SK-N-SH (cell line): ENCODE data around the gene TRPM3. TPM values are rescaled to one million over a fixed set of nuclear protein-coding genes. Genes with fewer than 3 reads are reported as not detected.

Experiments used
- CTCF ChIA-PET: fragments of 300-600, 350-600 bp; formaldehyde crosslinking; extraction: SDS; loops from one replicate; lab custom pipeline; 2021; lab: Yijun Ruan, JAX
- POLR2A ChIA-PET: fragments of 350-600 bp; sonication (Branson Sonifier 250); formaldehyde crosslinking; extraction: SDS; loops from one replicate; lab custom pipeline; 2020; ENCODE audit warnings: antibody characterized with exemption, inconsistent platforms; lab: Yijun Ruan, JAX
- DNase-seq: peaks from one replicate; pipeline ENCODE4 v3.0.0; 2012
- H2AFZ ChIP-seq: fragments of 200-600 bp; sonication (generic); 2 replicates; pipeline ENCODE4 v1.8.1; 2016; ENCODE audit warnings: antibody characterized with exemption, mild to moderate bottlenecking, low read depth
- H3F3A ChIP-seq: fragments of 200-600 bp; sonication (generic); replicated peaks from 2 replicates; pipeline ENCODE3; 2016; ENCODE audit warnings: antibody characterized with exemption, mild to moderate bottlenecking; ENCODE audit not compliant: insufficient read depth
- H3K27ac ChIP-seq, 2 experiments: fragments of 200-500 bp in 1 of 2; fragments of 200-600 bp in 1 of 2; sonication (Bioruptor generic) in 1 of 2; sonication (generic), shearing (Covaris generic) in 1 of 2; 2 replicates each; pipeline versions ENCODE4 v1.5.1 to v1.6.1; 2014 to 2016; ENCODE audit warnings: low read depth in 2 of 2, inconsistent platforms in 1 of 2, low read length in 1 of 2, mild to moderate bottlenecking in 1 of 2, mixed read lengths in 1 of 2
- H3K27me3 ChIP-seq: fragments of 200-600 bp; sonication (generic), shearing (Covaris generic); 2 replicates; pipeline ENCODE4 v1.6.1; 2016; ENCODE audit warnings: mixed run types; ENCODE audit not compliant: insufficient read depth
- H3K36me3 ChIP-seq, 2 experiments: fragments of 200-500 bp in 1 of 2; fragments of 200-600 bp in 1 of 2; sonication (Bioruptor generic) in 1 of 2; sonication (generic) in 1 of 2; replicated peaks in 1 of 2; 2 replicates each; pipeline versions ENCODE3 to v1.5.1; 2014 to 2016; ENCODE audit warnings: low read length in 1 of 2, mild to moderate bottlenecking in 1 of 2; ENCODE audit not compliant: insufficient read depth in 2 of 2, control insufficient read depth in 1 of 2
- H3K4me1 ChIP-seq, 2 experiments: fragments of 200-500 bp in 1 of 2; fragments of 200-600 bp in 1 of 2; sonication (Bioruptor generic) in 1 of 2; sonication (generic), shearing (Covaris generic) in 1 of 2; 2 replicates each; pipeline versions ENCODE4 v1.5.1 to v1.6.1; 2014 to 2016; ENCODE audit warnings: low read depth in 1 of 2, low read length in 1 of 2, mixed run types in 1 of 2; ENCODE audit not compliant: insufficient read depth in 2 of 2, control insufficient read depth in 1 of 2
- H3K4me2 ChIP-seq: fragments of 200-600 bp; sonication (generic), shearing (Covaris generic); 2 replicates; pipeline ENCODE4 v1.6.1; 2017; ENCODE audit warnings: mixed run types
- H3K4me3 ChIP-seq, 2 experiments: fragments of 200-500 bp in 1 of 2; fragments of 200-600 bp in 1 of 2; sonication (Bioruptor generic) in 1 of 2; sonication (generic), shearing (Covaris generic) in 1 of 2; 2 replicates each; pipeline versions ENCODE4 v1.5.1 to v1.8.1; 2014 to 2016; ENCODE audit warnings: low read depth in 2 of 2, inconsistent platforms in 1 of 2, low read length in 1 of 2, mild to moderate bottlenecking in 1 of 2, mixed read lengths in 1 of 2, moderate library complexity in 1 of 2
- H3K79me2 ChIP-seq: fragments of 200-600 bp; sonication (generic); 2 replicates; pipeline ENCODE4 v1.8.1; 2017; ENCODE audit warnings: mild to moderate bottlenecking; ENCODE audit not compliant: insufficient read depth
- H3K9ac ChIP-seq: fragments of 200-600 bp; sonication (generic); 2 replicates; pipeline ENCODE4 v1.6.1; 2017; ENCODE audit warnings: mixed run types
- H3K9me2 ChIP-seq: fragments of 200-600 bp; sonication (generic); 2 replicates; pipeline ENCODE4 v1.6.1; 2017; ENCODE audit warnings: mixed run types
- H3K9me3 ChIP-seq: fragments of 200-600 bp; sonication (generic); 2 replicates; pipeline ENCODE4 v1.6.1; 2017; ENCODE audit warnings: mixed run types, mild to moderate bottlenecking, moderate library complexity
- H4K20me1 ChIP-seq: fragments of 200-600 bp; sonication (generic); 2 replicates; pipeline ENCODE4 v1.6.1; 2017; ENCODE audit warnings: mild to moderate bottlenecking, mixed run types; ENCODE audit not compliant: insufficient read depth
- ELF1 ChIP-seq: IDR thresholded peaks from 2 replicates; pipeline ENCODE4 v1.4.0; 2012
- EP300 ChIP-seq, 2 experiments: IDR thresholded peaks; 2 replicates each; pipeline versions ENCODE4 v1.4.0 to v1.6.1; 2012; ENCODE audit warnings: borderline replicate concordance in 1 of 2, low read depth in 1 of 2, low read length in 1 of 2
- FOSL2 ChIP-seq: IDR thresholded peaks from 2 replicates; pipeline ENCODE4 v1.4.0; 2012; ENCODE audit warnings: low read depth, mild to moderate bottlenecking, moderate library complexity, borderline replicate concordance
- FOXJ3 ChIP-seq: sonication (generic); formaldehyde crosslinking; IDR thresholded peaks from 2 replicates; pipeline ENCODE4 v1.5.1; 2020; ENCODE audit warnings: mild to moderate bottlenecking, missing genetic modification reagents
- FOXM1 ChIP-seq: IDR thresholded peaks from 2 replicates; pipeline ENCODE4 v1.4.0; 2012; ENCODE audit warnings: low read depth, mild to moderate bottlenecking
- GATA2 ChIP-seq: sonication (generic); formaldehyde crosslinking; IDR thresholded peaks from 2 replicates; pipeline ENCODE4 v1.5.0; 2020; ENCODE audit warnings: mild to moderate bottlenecking, missing genetic modification reagents
- JUND ChIP-seq: IDR thresholded peaks from 2 replicates; pipeline ENCODE4 v1.4.0; 2012
- NRF1 ChIP-seq: IDR thresholded peaks from 2 replicates; pipeline ENCODE4 v1.6.1; 2012; ENCODE audit warnings: low read depth, mild to moderate bottlenecking, low read length
- PBX3 ChIP-seq: IDR thresholded peaks from 2 replicates; pipeline ENCODE4; 2012
- RCOR1 ChIP-seq: fragments of 150-350 bp; IDR thresholded peaks from 2 replicates; pipeline ENCODE4 v1.6.1; 2017; ENCODE audit warnings: antibody characterized with exemption, low read length
- REST ChIP-seq: IDR thresholded peaks from 2 replicates; pipeline ENCODE4 v1.6.1; 2012; ENCODE audit warnings: mild to moderate bottlenecking, low read depth, low read length, moderate library complexity
- RFX5 ChIP-seq: IDR thresholded peaks from 2 replicates; pipeline ENCODE4 v1.6.1; 2012; ENCODE audit warnings: mild to moderate bottlenecking, improper control_type of control experiment, low read length
- RXRA ChIP-seq: IDR thresholded peaks from 2 replicates; pipeline ENCODE4 v1.4.0; 2012; ENCODE audit warnings: low read depth, mild to moderate bottlenecking, borderline replicate concordance
- SIN3A ChIP-seq: IDR thresholded peaks from 2 replicates; pipeline ENCODE4 v1.6.1; 2012; ENCODE audit warnings: low read depth, mild to moderate bottlenecking, low read length, moderate library complexity, borderline replicate concordance
- TAF1 ChIP-seq: IDR thresholded peaks from 2 replicates; pipeline ENCODE4 v1.6.1; 2012; ENCODE audit warnings: low read depth, mild to moderate bottlenecking, low read length, moderate library complexity, borderline replicate concordance
- TCF12 ChIP-seq: IDR thresholded peaks from 2 replicates; pipeline ENCODE4 v1.4.0; 2012
- TEAD4 ChIP-seq: IDR thresholded peaks from 2 replicates; pipeline ENCODE4 v1.4.0; 2012; ENCODE audit warnings: mild to moderate bottlenecking, borderline replicate concordance; ENCODE audit not compliant: insufficient read depth
- USF1 ChIP-seq: IDR thresholded peaks from 2 replicates; pipeline ENCODE4 v1.4.0; 2012; ENCODE audit warnings: low read depth, borderline replicate concordance
- USF2 ChIP-seq: fragments of 150-350 bp; IDR thresholded peaks from 2 replicates; pipeline ENCODE4 v1.6.1; 2017; ENCODE audit warnings: antibody characterized with exemption, low read length, low read depth, borderline replicate concordance
- WGBS: methylation state at CpG from one replicate; pipeline ENCODE4 v1.1.6; 2017; ENCODE audit warnings: low lambda C conversion rate; 5-methylcytosine and 5-hydroxymethylcytosine counted together
- polyA plus RNA-seq, 3 experiments: library from polyadenylated mRNA; depleted of rRNA; stranded (reverse); fragments of >200 nt; gene quantifications; 2 replicates each; pipeline ENCODE4 v1.2.3, GENCODE V29; 2012

Gene TRPM3
- polyA plus RNA-seq, 1 of the 3 experiments (the other 2 are of a cell fraction) = not detected

GRCh38 chr9:70954596-70955143 lies 166.8 kb downstream of the TRPM3 start:
- no peaks in the 10 kb centered on the region for H3K79me2 ChIP-seq
- no peak for DNase-seq
- H3F3A ChIP-seq = peaks cover 12% of the 10 kb centered on the region
- H3K4me1 ChIP-seq = 0 out of 4 replicates have a peak, but pooled peaks cover 0 to 9% of the 10 kb centered on the region in 2 experiments
- H3K9me2 ChIP-seq = no peaks in the 10 kb centered on the region
- no peaks in the 10 kb centered on the region for H3K27me3 ChIP-seq
- 11% methylated on average over 8 of the region's 8 CpGs for WGBS
- ChIA-PET POLR2A (no interaction called here), CTCF (interaction anchor here (1.5 kb wide), 1 partner anchor 16 kb away, joined by 3 read pairs; no protein-coding TSS in a partner anchor)
- no peaks in the 10 kb centered on the region for H4K20me1 ChIP-seq
- no peaks in the 10 kb centered on the region for H3K9me3 ChIP-seq
- no peak for TF ChIP-seq FOSL2
- TF ChIP-seq PBX3 = peak; percentile 26; the same call in 1 of the 2 replicates
- no peak for TF ChIP-seq RXRA
- peak overlapping the region; percentile 69; the same call in 1 of the 2 replicates for H2AFZ ChIP-seq
- H3K27ac ChIP-seq = peak overlapping the region; percentile 39 to 54; a peak in 3 of 4 replicates
- H3K4me3 ChIP-seq = no peak overlapping the region
- no peaks in the 10 kb centered on the region for H3K36me3 ChIP-seq
- peak overlapping the region; percentile 48 for H3K4me2 ChIP-seq
- H3K9ac ChIP-seq = no peak overlapping the region

- no peaks in the 10 kb centered on the region for H4K20me1 ChIP-seq
- no peaks in the 10 kb centered on the region for H3K79me2 ChIP-seq
- WGBS = 0% methylated on average over 1 of the region's 1 CpG
- peak overlapping the region; percentile 39 to 54; a peak in 3 of 4 replicates for H3K27ac ChIP-seq
- no peak overlapping the region for H3K4me3 ChIP-seq
- CTCF ChIA-PET = interaction anchor here (1.5 kb wide), 1 partner anchor 17 kb away, joined by 3 read pairs; no protein-coding TSS in a partner anchor
- H3K4me2 ChIP-seq = peak overlapping the region; percentile 48
- no peaks in the 10 kb centered on the region for H3K36me3 ChIP-seq
- peaks cover 12% of the 10 kb centered on the region for H3F3A ChIP-seq
- peak overlapping the region; percentile 69; the same call in 1 of the 2 replicates for H2AFZ ChIP-seq
- no peak for DNase-seq
- POLR2A ChIA-PET = no interaction called here
- no peaks in the 10 kb centered on the region for H3K9me3 ChIP-seq
- no peaks in the 10 kb centered on the region for H3K9me2 ChIP-seq
- 0 out of 4 replicates have a peak, but pooled peaks cover 0 to 9% of the 10 kb centered on the region in 2 experiments for H3K4me1 ChIP-seq
- no peaks in the 10 kb centered on the region for H3K27me3 ChIP-seq
- no peak overlapping the region for H3K9ac ChIP-seq
- no peak; the same call in 1 of the 2 replicates for TF ChIP-seq PBX3
- TF ChIP-seq RFX5 = no peak
- TF ChIP-seq REST = no peak
- TF ChIP-seq JUND = peak; percentile 78
- TF ChIP-seq FOXJ3 (CRISPR knock-in tag) = no peak
- TF ChIP-seq SIN3A = no peak
- TF ChIP-seq USF2 = no peak
- peak; percentile 58 for TF ChIP-seq TCF12
- TF ChIP-seq NRF1 = no peak
- TF ChIP-seq TEAD4 = peak; percentile 87
- peak in 1 of 2 experiments; percentile 38; a peak in 1 of 4 replicates for TF ChIP-seq EP300 (IDR thresholded peaks at IDR 0.05; ENCODE audit: borderline replicate concordance in 1 of 2, low read depth in 1 of 2, low read length in 1 of 2)
- TF ChIP-seq USF1 = no peak
- no peak for TF ChIP-seq GATA2 (CRISPR knock-in tag)
- TF ChIP-seq ELF1 = peak; percentile 19; the same call in 1 of the 2 replicates
- no peak for TF ChIP-seq RCOR1
- no peak for TF ChIP-seq TAF1
- TF ChIP-seq FOXM1 = no peak
- TF ChIP-seq RXRA = no peak
Measured at GRCh38 chr9:70954126-70954525, 167.3 kb downstream of the TRPM3 start.
